GM12878 (cell line): ENCODE measurements around the gene CARD10.

Experiments used
- CEBPB ChIP-seq, 2 experiments: fragments of 150-350 bp in 1 of 2; IDR thresholded peaks; 2 replicates each; pipeline ENCODE4 v1.6.1; 2012 to 2014; ENCODE audit warnings: low read depth in 2 of 2, low read length in 2 of 2, borderline replicate concordance in 1 of 2, inconsistent platforms in 1 of 2
- CREB1 ChIP-seq: IDR thresholded peaks from 2 replicates; pipeline ENCODE4 v1.6.1; 2012; ENCODE audit warnings: low read depth, mild to moderate bottlenecking, inconsistent platforms
- MEF2A ChIP-seq: IDR thresholded peaks from 2 replicates; pipeline ENCODE4 v1.6.1; 2011; ENCODE audit warnings: low read depth, mild to moderate bottlenecking, low read length, moderate library complexity; ENCODE audit not compliant: insufficient read depth
- POLR2A ChIP-seq: IDR thresholded peaks from 2 replicates; pipeline ENCODE4 v1.6.1; 2011; ENCODE audit warnings: low read depth, mild to moderate bottlenecking, low read length
- POLR2AphosphoS5 ChIP-seq: IDR thresholded peaks from 2 replicates; pipeline ENCODE4 v1.6.1; 2011; ENCODE audit warnings: mild to moderate bottlenecking, low read length, inconsistent platforms
- SUZ12 ChIP-seq: fragments of 200-600 bp; sonication (generic); IDR thresholded peaks from one replicate; pipeline ENCODE4 v1.6.1; 2018; ENCODE audit warnings: antibody characterized with exemption, mild to moderate bottlenecking; ENCODE audit not compliant: unreplicated experiment
- TF ChIP-seq, protein P1 (sequence below), 3 experiments: IDR thresholded peaks in 2 of 3; conservative IDR thresholded peaks in 1 of 3; 2 replicates each; pipeline ENCODE4 v1.5.1; 2011; ENCODE audit warnings: low read depth in 3 of 3, low read length in 3 of 3, mild to moderate bottlenecking in 3 of 3, control low read depth in 2 of 3, moderate library complexity in 2 of 3, inconsistent platforms in 1 of 3, mixed read lengths in 1 of 3; ENCODE audit not compliant: control insufficient read depth in 2 of 3, insufficient read depth in 1 of 3; ENCODE audit errors: extremely low read depth in 1 of 3
- TF ChIP-seq, protein P2 (sequence below): IDR thresholded peaks from 2 replicates; pipeline ENCODE4 v1.6.1; 2012; ENCODE audit warnings: low read depth, low read length, improper control_type of control experiment

DNA sequence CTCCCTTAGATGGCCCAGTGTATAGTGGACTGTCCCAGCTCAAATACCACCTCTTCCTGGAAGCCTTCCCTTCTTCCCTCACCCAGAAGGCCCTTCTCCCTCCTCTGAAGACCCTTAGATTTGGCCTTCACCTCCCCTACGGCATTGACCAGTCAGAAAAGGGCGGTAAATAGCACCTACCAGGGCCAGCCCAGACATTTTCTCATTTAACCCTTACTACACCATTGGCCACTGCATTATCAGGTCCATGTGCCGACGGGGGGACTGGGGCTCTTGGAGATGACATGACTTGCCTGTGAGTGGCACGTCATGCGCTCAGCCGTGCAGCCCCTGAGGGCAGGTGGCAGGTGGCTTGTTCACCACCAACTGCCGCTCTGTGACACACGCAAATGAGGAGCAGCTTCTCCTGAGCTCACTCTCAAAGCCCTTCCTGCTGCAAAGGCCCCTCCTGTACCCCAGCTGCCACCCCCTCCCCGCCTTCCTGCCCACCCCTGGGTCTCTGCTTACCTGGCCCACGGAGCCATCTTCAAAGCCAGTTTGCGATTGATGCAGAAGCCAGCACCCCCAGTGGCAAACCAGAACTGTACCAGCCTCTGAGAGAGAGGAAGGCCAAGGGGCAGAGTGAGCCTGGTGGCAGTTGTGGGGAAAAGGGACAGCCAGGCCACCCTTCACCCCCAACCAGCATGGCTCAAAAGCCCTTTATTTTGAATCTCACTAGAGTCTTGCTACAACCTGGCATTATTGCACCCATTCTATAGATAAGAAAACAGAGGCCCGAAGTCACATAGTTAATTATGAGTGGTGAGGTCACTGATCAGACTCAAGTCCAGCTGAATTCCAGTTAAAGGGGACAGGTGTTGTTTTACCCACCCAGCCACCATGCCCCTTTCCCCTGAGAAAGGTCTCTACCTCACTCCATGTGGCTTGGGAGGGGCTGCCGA is 42.6 kb downstream of the CARD10 start:
- TF ChIP-seq, protein P1, sequence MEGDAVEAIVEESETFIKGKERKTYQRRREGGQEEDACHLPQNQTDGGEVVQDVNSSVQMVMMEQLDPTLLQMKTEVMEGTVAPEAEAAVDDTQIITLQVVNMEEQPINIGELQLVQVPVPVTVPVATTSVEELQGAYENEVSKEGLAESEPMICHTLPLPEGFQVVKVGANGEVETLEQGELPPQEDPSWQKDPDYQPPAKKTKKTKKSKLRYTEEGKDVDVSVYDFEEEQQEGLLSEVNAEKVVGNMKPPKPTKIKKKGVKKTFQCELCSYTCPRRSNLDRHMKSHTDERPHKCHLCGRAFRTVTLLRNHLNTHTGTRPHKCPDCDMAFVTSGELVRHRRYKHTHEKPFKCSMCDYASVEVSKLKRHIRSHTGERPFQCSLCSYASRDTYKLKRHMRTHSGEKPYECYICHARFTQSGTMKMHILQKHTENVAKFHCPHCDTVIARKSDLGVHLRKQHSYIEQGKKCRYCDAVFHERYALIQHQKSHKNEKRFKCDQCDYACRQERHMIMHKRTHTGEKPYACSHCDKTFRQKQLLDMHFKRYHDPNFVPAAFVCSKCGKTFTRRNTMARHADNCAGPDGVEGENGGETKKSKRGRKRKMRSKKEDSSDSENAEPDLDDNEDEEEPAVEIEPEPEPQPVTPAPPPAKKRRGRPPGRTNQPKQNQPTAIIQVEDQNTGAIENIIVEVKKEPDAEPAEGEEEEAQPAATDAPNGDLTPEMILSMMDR (IDR thresholded peaks at IDR 0.05 in 2 of 3, conservative IDR thresholded peaks at IDR 0.05 in 1 of 3; ENCODE audit: control insufficient read depth in 2 of 3, extremely low read depth in 1 of 3, insufficient read depth in 1 of 3, low read depth in 3 of 3, low read length in 3 of 3), result no peak
- no peak for TF ChIP-seq POLR2A
- TF ChIP-seq CEBPB (IDR thresholded peaks at IDR 0.05; ENCODE audit: borderline replicate concordance in 1 of 2, low read depth in 2 of 2, low read length in 2 of 2), result no peak
- TF ChIP-seq, protein P2, sequence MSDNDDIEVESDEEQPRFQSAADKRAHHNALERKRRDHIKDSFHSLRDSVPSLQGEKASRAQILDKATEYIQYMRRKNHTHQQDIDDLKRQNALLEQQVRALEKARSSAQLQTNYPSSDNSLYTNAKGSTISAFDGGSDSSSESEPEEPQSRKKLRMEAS, result no peak
- no peak for TF ChIP-seq MEF2A
- TF ChIP-seq POLR2AphosphoS5, result no peak
- no peak for TF ChIP-seq CREB1
- no peak for TF ChIP-seq SUZ12
